Mesendoderm (in vitro differentiated cells): ENCODE measurements around the gene GPR42.

Experiments used
- DNase-seq: peaks from one replicate; pipeline ENCODE4 v3.0.0; 2013
- H2AK5ac ChIP-seq: 2 replicates; pipeline ENCODE4 v1.6.1; 2013; ENCODE audit warnings: low read length, inconsistent platforms
- H2BK120ac ChIP-seq: 2 replicates; pipeline ENCODE4 v1.6.1; 2013; ENCODE audit warnings: low read depth, mild to moderate bottlenecking, low read length, moderate library complexity, mixed read lengths
- H2BK15ac ChIP-seq: replicated peaks from 2 replicates; pipeline ENCODE4 v1.6.1; 2013; ENCODE audit warnings: low read depth, mild to moderate bottlenecking, moderate library complexity
- H2BK5ac ChIP-seq: 2 replicates; pipeline ENCODE4 v1.6.1; 2013; ENCODE audit warnings: low read length, inconsistent platforms
- H3K18ac ChIP-seq: 2 replicates; pipeline ENCODE4 v1.6.1; 2013; ENCODE audit warnings: mild to moderate bottlenecking, low read length, mixed read lengths
- H3K23ac ChIP-seq: one replicate; pipeline ENCODE4 v1.6.1; 2013; ENCODE audit warnings: low read length
- H3K27ac ChIP-seq: 2 replicates; pipeline ENCODE4 v1.5.1; 2013; ENCODE audit warnings: low read depth, mild to moderate bottlenecking, inconsistent platforms, low read length, moderate library complexity
- H3K27me3 ChIP-seq: 2 replicates; pipeline ENCODE4 v1.6.1; 2013; ENCODE audit warnings: low read length, control low read depth, mild to moderate bottlenecking, inconsistent platforms; ENCODE audit not compliant: insufficient read depth, poor library complexity
- H3K36me3 ChIP-seq: 2 replicates; pipeline ENCODE4 v1.6.1; 2013; ENCODE audit warnings: low read length, inconsistent platforms; ENCODE audit not compliant: control insufficient read depth, insufficient read depth
- H3K4ac ChIP-seq: one replicate; pipeline ENCODE4 v1.6.1; 2013; ENCODE audit warnings: low read depth, mild to moderate bottlenecking, low read length, moderate library complexity
- H3K4me1 ChIP-seq: 2 replicates; pipeline ENCODE4 v1.6.1; 2013; ENCODE audit warnings: low read depth, low read length, inconsistent platforms; ENCODE audit not compliant: control insufficient read depth
- H3K4me2 ChIP-seq: 2 replicates; pipeline ENCODE4 v1.6.1; 2013; ENCODE audit warnings: low read length
- H3K4me3 ChIP-seq: 2 replicates; pipeline ENCODE4 v1.5.1; 2013; ENCODE audit warnings: mild to moderate bottlenecking, low read length
- H3K56ac ChIP-seq: one replicate; pipeline ENCODE4 v1.6.1; 2013; ENCODE audit warnings: low read length
- H3K79me1 ChIP-seq: 2 replicates; pipeline ENCODE4 v1.6.1; 2013; ENCODE audit warnings: low read length, inconsistent platforms
- H3K79me2 ChIP-seq: 2 replicates; pipeline ENCODE4 v1.6.1; 2013; ENCODE audit warnings: mild to moderate bottlenecking, low read length; ENCODE audit not compliant: control insufficient read depth, insufficient read depth
- H3K9ac ChIP-seq: 2 replicates; pipeline ENCODE4 v1.6.1; 2013; ENCODE audit warnings: low read length, inconsistent platforms
- H4K5ac ChIP-seq: one replicate; pipeline ENCODE4 v1.6.1; 2013; ENCODE audit warnings: low read length
- H4K8ac ChIP-seq: one replicate; pipeline ENCODE4 v1.6.1; 2013; ENCODE audit warnings: low read depth, mild to moderate bottlenecking, control low read depth, low read length, moderate library complexity
- WGBS: extraction: QIAGEN DNeasy Blood & Tissue Kit; methylation state at CpG from one replicate; pipeline ENCODE4 v1.1.7; 2013; ENCODE audit warnings: low lambda C conversion rate, missing lambda C conversion rate; ENCODE audit not compliant: insufficient coverage; ENCODE audit errors: extremely low coverage; 5-methylcytosine and 5-hydroxymethylcytosine counted together

GPR42 gene

GRCh38 chr19:35347930-35348298 is 23.0 kb upstream of the GPR42 start:
- Histone ChIP-seq H4K8ac (no peak overlapping the region), H3K56ac (no peak overlapping the region), H4K5ac (no peak overlapping the region), H3K23ac (no peak overlapping the region), H2AK5ac (no peak overlapping the region), H3K9ac (no peak overlapping the region), H3K4me2 (no peak overlapping the region), H3K4me1 (no peaks in the 10 kb centered on the region), H2BK5ac (no peak overlapping the region), H3K18ac (no peak overlapping the region), H2BK120ac (no peak overlapping the region), H3K36me3 (no peaks in the 10 kb centered on the region), H3K27me3 (no peaks in the 10 kb centered on the region), H3K4ac (no peak overlapping the region), H3K79me1 (no peaks in the 10 kb centered on the region), H3K27ac (no peak overlapping the region), H3K79me2 (no peaks in the 10 kb centered on the region), H2BK15ac (no peak overlapping the region), H3K4me3 (no peak overlapping the region)
- no peak for DNase-seq
- WGBS = no CpG with 5 or more reads among the region's 7 CpGs

- H2BK15ac ChIP-seq = no peak overlapping the region
- no peaks in the 10 kb centered on the region for H3K4me1 ChIP-seq
- no peaks in the 10 kb centered on the region for H3K79me2 ChIP-seq
- no peak overlapping the region for H3K9ac ChIP-seq
- H3K79me1 ChIP-seq = no peaks in the 10 kb centered on the region
- no peak overlapping the region for H2AK5ac ChIP-seq
- no peak overlapping the region for H3K27ac ChIP-seq
- H4K5ac ChIP-seq = no peak overlapping the region
- DNase-seq = no peak
- H2BK120ac ChIP-seq = no peak overlapping the region
- H3K27me3 ChIP-seq = no peaks in the 10 kb centered on the region
- no peak overlapping the region for H3K4me2 ChIP-seq
- no peak overlapping the region for H3K4me3 ChIP-seq
- H3K23ac ChIP-seq = no peak overlapping the region
- WGBS = no CpG with 5 or more reads among the region's 18 CpGs
- no peaks in the 10 kb centered on the region for H3K36me3 ChIP-seq
- H3K4ac ChIP-seq = no peak overlapping the region
- H3K18ac ChIP-seq = no peak overlapping the region
- H4K8ac ChIP-seq = no peak overlapping the region
- H3K56ac ChIP-seq = no peak overlapping the region
- H2BK5ac ChIP-seq = no peak overlapping the region
Measured at GRCh38 chr19:35348911-35349611, 21.8 kb upstream of the GPR42 start.

GRCh38 chr19:35349614-35350521 is 21.0 kb upstream of the GPR42 start:
- no peak overlapping the region for H3K9ac ChIP-seq
- H2BK120ac ChIP-seq = no peak overlapping the region
- no peak overlapping the region for H2AK5ac ChIP-seq
- no CpG with 5 or more reads among the region's 17 CpGs for WGBS
- no peak overlapping the region for H3K27ac ChIP-seq
- no peak overlapping the region for H3K4me3 ChIP-seq
- no peak overlapping the region for H3K23ac ChIP-seq
- no peak overlapping the region for H3K18ac ChIP-seq
- H4K8ac ChIP-seq = no peak overlapping the region
- H2BK15ac ChIP-seq = no peak overlapping the region
- H3K79me2 ChIP-seq = no peaks in the 10 kb centered on the region
- H3K56ac ChIP-seq = no peak overlapping the region
- no peak overlapping the region for H4K5ac ChIP-seq
- H3K79me1 ChIP-seq = no peaks in the 10 kb centered on the region
- DNase-seq = no peak
- H3K27me3 ChIP-seq = no peaks in the 10 kb centered on the region
- H3K36me3 ChIP-seq = no peaks in the 10 kb centered on the region
- no peak overlapping the region for H2BK5ac ChIP-seq
- no peaks in the 10 kb centered on the region for H3K4me1 ChIP-seq
- H3K4ac ChIP-seq = no peak overlapping the region
- no peak overlapping the region for H3K4me2 ChIP-seq

- H4K8ac ChIP-seq = no peak overlapping the region
- DNase-seq = no peak
- H3K56ac ChIP-seq = no peak overlapping the region
- H2BK5ac ChIP-seq = no peak overlapping the region
- H3K4me3 ChIP-seq = no peak overlapping the region
- H3K4me1 ChIP-seq = no peaks in the 10 kb centered on the region
- no peak overlapping the region for H3K23ac ChIP-seq
- no peaks in the 10 kb centered on the region for H3K36me3 ChIP-seq
- H2BK15ac ChIP-seq = no peak overlapping the region
- no peaks in the 10 kb centered on the region for H3K27me3 ChIP-seq
- H3K18ac ChIP-seq = no peak overlapping the region
- no peak overlapping the region for H2BK120ac ChIP-seq
- no peak overlapping the region for H3K4ac ChIP-seq
- no peak overlapping the region for H3K27ac ChIP-seq
- WGBS = no CpG with 5 or more reads among the region's 7 CpGs
- H4K5ac ChIP-seq = no peak overlapping the region
- no peak overlapping the region for H2AK5ac ChIP-seq
- H3K4me2 ChIP-seq = no peak overlapping the region
- no peaks in the 10 kb centered on the region for H3K79me1 ChIP-seq
- no peak overlapping the region for H3K9ac ChIP-seq
- H3K79me2 ChIP-seq = no peaks in the 10 kb centered on the region
Measured at GRCh38 chr19:35350591-35350990, 20.3 kb upstream of the GPR42 start.

GRCh38 chr19:35351411-35352176 is 19.3 kb upstream of the GPR42 start:
- Histone ChIP-seq H3K56ac (peak overlapping the region; percentile 25), H2BK120ac (no peak overlapping the region), H3K79me1 (no peaks in the 10 kb centered on the region), H3K79me2 (no peaks in the 10 kb centered on the region), H3K27me3 (no peaks in the 10 kb centered on the region), H2BK15ac (no peak overlapping the region), H3K4me2 (no peak overlapping the region), H2AK5ac (no peak overlapping the region), H3K4me3 (no peak overlapping the region), H3K4ac (no peak overlapping the region), H3K4me1 (no peaks in the 10 kb centered on the region), H3K23ac (no peak overlapping the region), H3K36me3 (no peaks in the 10 kb centered on the region), H2BK5ac (no peak overlapping the region), H3K9ac (no peak overlapping the region), H4K8ac (no peak overlapping the region), H4K5ac (no peak overlapping the region), H3K18ac (no peak overlapping the region), H3K27ac (no peak overlapping the region)
- no peak for DNase-seq
- WGBS = no CpG with 5 or more reads among the region's 47 CpGs
